Embryonic facial prominence (tissue), 1 donor: ENCODE measurements around the gene LAMA2.

Source experiments
- DNase-seq: peaks from one replicate; pipeline ENCODE4 v3.0.0-alpha.2; 2016; ENCODE audit errors: extremely low spot score

The LAMA2 gene

DNA sequence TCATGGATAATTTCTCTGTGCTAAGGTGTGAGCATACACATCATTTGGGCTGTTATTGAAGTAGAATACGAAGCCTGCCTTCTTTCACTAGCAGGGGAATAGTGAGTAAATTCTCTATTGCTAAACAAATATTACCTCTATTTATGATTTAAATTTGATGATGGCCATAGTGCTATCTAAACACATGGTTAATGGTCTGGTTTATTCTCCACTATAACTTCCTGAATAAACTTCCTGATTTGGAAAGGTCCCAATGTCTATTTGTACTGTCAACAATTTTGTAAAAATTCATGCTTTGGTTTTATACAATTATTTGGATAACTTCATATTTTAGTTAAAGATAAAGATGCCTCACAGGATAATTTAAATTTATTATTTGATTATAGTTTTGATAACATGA, 426.2 kb downstream of the LAMA2 start:
- no peak for DNase-seq

DNA sequence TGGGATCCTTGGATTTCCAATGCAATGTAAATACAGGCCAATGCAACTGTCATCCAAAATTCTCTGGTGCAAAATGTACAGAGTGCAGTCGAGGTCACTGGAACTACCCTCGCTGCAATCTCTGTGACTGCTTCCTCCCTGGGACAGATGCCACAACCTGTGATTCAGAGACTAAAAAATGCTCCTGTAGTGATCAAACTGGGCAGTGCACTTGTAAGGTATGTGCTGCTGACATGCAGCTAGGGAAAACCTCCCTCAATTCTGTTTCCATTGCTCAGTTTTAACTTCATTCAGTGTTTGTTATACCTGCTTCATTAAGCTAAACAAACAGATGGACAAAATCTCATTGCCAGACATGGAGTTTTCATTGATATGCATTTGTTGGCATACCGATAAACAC, 429.9 kb downstream of the LAMA2 start:
- no peak for DNase-seq

GRCh38 chr6:129314575-129314974, 431.6 kb downstream of the LAMA2 start:
- no peak for DNase-seq

DNA sequence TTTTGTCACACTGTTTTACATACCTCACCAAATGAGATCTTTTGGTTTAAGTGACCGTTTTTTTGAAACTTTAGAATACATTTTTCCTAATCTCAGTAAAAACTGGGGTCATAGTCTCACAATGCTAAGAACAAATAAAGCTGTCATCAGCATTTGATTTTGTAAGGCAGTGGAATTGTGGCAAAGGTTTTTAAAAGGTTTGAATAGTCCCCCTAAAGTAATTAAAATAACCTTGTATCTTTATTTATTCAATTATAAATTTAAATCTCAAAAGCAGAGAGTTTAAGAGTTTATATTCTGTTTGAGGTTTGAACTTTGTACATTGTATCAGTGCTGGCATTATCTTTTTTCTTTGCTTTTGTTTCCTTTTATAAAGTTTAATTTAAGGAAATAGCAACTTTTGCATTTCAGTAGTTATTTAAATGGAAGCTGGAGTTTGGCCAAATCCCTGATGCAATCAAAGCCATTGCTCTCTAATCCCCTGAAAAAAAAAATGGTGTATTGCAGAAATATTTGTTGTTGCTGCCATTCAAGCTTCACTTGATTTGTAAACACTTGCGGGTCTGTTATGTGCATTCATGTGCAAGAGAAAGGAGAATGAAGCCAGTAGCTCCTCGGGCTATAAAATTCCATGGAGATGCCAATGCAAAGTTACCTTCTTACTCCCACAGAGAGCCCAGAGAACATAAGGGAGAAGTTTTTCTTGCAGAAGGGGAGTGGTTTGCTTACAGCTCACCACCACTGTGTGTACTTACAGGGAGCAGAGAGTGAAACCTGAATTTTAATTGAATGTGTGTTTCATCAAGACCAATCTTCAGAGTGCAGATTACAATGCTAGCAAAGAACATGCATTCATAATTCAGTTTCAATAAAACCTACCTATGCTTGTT, 435.2 kb downstream of the LAMA2 start:
- DNase-seq: peak; percentile 8

GRCh38 chr6:129320892-129321291, 438.0 kb downstream of the LAMA2 start:
- no peak for DNase-seq

- DNase-seq: no peak
Observed at GRCh38 chr6:129321303-129321702, 438.4 kb downstream of the LAMA2 start.

DNA sequence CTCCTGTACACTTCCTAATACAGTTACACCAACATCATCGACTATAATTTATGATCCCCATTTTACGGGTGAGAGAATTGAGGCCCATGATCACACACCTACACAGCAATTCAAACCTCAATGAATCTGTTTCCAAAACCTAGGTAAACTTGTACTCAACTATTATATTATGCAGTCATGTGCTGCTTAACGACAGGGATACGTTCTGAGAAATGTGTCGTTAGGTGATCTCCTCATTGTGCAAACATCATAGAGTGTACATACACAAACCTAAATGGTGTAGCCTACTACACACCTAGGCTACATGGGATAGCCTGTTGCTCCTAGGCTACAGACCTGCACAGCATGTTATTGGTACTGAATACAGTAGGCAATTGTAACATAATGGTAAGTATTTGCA, 441.4 kb downstream of the LAMA2 start:
- no peak for DNase-seq

GRCh38 chr6:129329678-129330077, 446.7 kb downstream of the LAMA2 start:
- no peak for DNase-seq

DNA sequence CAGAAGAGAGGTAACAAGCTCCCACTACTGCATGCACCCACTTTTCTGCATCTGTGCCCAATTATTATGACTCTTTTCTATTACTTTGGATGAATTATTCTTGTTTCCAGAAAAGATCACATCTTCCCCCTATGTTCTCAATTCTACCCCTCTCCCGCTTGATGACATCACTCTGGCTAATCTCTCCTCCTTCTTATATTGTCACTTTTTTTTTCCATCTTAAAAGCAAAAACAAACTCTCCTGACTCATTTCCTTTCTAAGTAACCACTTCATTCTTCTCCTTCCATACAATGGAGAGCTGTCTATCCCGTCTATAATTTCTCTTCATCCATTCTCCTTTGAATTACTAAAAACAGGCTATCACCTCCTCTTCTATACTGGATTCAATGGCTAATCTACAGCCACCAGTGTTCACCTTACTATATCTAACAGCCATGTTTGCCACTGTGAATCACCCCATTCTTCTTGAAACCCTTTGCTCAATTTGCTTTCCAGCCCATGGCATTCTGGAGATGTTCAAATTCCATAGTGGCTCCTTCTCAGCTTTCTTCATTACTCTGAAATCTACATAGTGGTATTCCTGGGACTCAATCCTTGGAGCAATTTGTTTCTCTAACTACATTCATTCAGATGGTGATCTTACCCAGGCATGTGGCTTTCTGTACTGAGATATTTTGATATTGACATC, 448.7 kb downstream of the LAMA2 start:
- no peak for DNase-seq

- no peak for DNase-seq
Observed at GRCh38 chr6:129335792-129336191, 452.9 kb downstream of the LAMA2 start.

DNA sequence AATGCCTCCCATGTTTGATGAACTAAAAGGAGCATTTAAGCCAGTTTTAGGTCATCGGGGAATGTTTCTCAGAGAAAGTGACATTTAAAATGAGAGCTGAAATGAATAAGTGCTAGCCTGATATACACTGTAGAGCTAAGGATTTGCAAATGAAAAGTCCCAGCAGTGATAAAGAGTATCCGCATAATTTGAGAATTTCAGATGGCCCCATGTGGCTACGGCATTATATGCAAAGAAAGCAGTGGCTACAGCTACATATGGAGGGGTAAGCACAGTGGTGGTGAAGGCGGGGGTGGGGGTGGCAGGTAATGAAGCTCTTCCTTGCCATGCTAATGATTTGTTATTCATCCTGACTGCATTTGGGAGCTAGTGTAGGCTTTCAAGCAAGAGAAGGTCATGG, 455.7 kb downstream of the LAMA2 start:
- DNase-seq: no peak

GRCh38 chr6:129340983-129341382, 458.0 kb downstream of the LAMA2 start:
- no peak for DNase-seq

- no peak for DNase-seq
Observed at GRCh38 chr6:129342243-129342642, 459.3 kb downstream of the LAMA2 start.

DNA sequence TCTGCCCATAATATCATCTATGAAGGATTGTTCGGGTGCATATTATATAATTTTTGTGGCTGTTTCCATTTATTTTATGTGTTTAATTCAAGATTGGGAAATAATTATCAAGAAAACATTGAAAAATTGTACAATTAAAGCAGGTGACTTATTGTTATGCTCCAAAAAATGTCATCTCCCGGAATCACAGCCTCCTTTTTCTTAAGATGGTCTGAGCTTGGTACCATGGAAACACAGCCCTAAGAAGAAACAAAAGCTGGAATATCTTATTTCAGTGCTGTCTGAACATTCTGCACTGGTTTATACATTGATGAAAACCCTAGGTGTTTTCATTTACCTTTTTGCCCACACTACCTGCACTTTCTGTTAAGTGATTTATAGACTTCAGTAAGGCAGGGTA, 459.9 kb downstream of the LAMA2 start:
- no peak for DNase-seq

GRCh38 chr6:129344379-129344778, 461.4 kb downstream of the LAMA2 start:
- no peak for DNase-seq

GRCh38 chr6:129345890-129346289, 463.0 kb downstream of the LAMA2 start:
- DNase-seq: no peak

DNA sequence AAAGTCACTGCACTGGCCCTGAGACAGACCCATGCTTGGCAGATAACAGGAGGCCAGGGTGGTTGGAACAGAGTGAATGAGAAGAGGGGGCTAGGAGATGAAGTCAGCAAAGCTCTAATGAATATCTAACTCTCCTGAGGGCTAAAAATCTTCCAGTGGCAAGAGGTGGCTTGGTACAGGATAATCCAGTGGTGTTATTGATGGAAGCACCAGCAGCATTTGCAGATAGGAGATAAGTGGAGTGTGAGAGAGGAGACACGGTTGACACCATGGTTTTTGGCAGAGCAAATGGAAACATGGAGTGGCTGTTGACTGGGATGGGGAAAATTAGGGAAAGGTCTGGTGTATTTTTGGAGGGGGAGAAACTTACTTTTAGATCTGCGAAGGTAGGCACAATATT, 464.0 kb downstream of the LAMA2 start:
- no peak for DNase-seq

- DNase-seq: no peak
Observed at GRCh38 chr6:129350278-129350677, 467.3 kb downstream of the LAMA2 start.

DNA sequence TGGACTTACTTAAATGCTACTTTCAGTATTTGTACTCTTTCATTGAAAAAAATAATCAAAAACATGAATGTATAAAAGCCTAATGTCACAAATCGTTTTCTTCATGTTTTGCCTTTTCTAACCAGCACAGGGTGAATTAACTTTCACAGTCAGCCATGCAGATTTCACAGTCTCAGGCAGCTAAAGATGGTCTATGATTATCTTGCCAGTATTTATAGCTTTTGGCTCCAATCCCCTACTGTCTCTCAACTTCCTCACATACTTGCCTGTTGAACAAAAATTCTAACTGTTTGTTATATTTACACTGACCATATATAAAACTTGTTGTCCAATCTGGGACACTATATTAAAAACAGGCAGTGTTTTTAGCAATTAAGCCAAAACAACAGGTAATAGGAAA, 468.9 kb downstream of the LAMA2 start:
- no peak for DNase-seq

GRCh38 chr6:129353067-129353466, 470.1 kb downstream of the LAMA2 start:
- DNase-seq: no peak

DNA sequence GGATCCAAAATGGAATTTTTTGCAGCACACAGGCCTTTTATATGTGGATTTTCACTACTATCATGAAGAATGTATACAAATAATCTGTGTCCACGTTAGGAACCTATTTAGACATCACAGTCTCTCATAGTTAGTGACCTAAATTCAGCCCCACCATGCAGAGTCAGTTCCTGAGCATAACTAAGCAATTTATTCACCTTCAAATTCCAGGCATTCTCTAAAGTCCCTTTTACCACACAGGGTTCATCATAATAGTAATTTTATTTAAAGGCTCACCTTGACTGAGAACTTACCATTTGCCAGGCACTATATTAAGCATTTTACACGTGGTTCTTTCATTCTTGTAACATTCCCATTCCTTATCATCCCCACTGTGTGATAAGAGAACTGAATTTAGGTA, 473.2 kb downstream of the LAMA2 start:
- DNase-seq: no peak

- DNase-seq: no peak
Observed at GRCh38 chr6:129359811-129360681, 477.1 kb downstream of the LAMA2 start.

GRCh38 chr6:129360682-129360955, 477.7 kb downstream of the LAMA2 start:
- DNase-seq: no peak
